H9 (cell line): Measurements from ENCODE around the gene RABGEF1. TPM values are rescaled to one million over a fixed set of nuclear protein-coding genes. Genes with fewer than 3 reads are reported as not detected.

ENCODE experiments used
- DNase-seq: peaks from one replicate; pipeline ENCODE4 v3.0.0-alpha.2; 2017
- H2AFZ ChIP-seq: one replicate; pipeline ENCODE4 v1.6.1; 2013; ENCODE audit warnings: mild to moderate bottlenecking, low read length, control low read depth, moderate library complexity
- H2AK5ac ChIP-seq: 2 replicates; pipeline ENCODE4 v1.6.1; 2013; ENCODE audit warnings: low read length, control low read depth, mixed read lengths; ENCODE audit not compliant: insufficient read length
- H2BK120ac ChIP-seq: one replicate; pipeline ENCODE4 v1.6.1; 2013; ENCODE audit warnings: low read depth, mild to moderate bottlenecking, low read length, control low read depth, inconsistent platforms; ENCODE audit not compliant: poor library complexity, severe bottlenecking
- H2BK12ac ChIP-seq: 2 replicates; pipeline ENCODE4 v1.6.1; 2013; ENCODE audit warnings: low read length, control low read depth, mixed read lengths, low read depth; ENCODE audit not compliant: insufficient read length
- H2BK15ac ChIP-seq: 2 replicates; pipeline ENCODE4 v1.6.1; 2013; ENCODE audit warnings: low read depth, low read length, control low read depth
- H2BK20ac ChIP-seq: one replicate; pipeline ENCODE4 v1.6.1; 2013; ENCODE audit warnings: low read depth, mild to moderate bottlenecking, low read length, control low read depth, inconsistent platforms; ENCODE audit not compliant: poor library complexity, severe bottlenecking
- H2BK5ac ChIP-seq: 2 replicates; pipeline ENCODE4 v1.6.1; 2013; ENCODE audit warnings: low read length, control low read depth, mixed read lengths; ENCODE audit not compliant: insufficient read length
- H3K14ac ChIP-seq: 2 replicates; pipeline ENCODE4 v1.6.1; 2013; ENCODE audit warnings: low read length, control low read depth; ENCODE audit not compliant: insufficient read depth
- H3K18ac ChIP-seq: 2 replicates; pipeline ENCODE4 v1.6.1; 2013; ENCODE audit warnings: low read depth, mild to moderate bottlenecking, mixed read lengths, low read length, control low read depth; ENCODE audit not compliant: insufficient read length
- H3K23ac ChIP-seq: 2 replicates; pipeline ENCODE4 v1.6.1; 2013; ENCODE audit warnings: low read length, control low read depth, mixed read lengths, low read depth; ENCODE audit not compliant: insufficient read length
- H3K23me2 ChIP-seq: 2 replicates; pipeline ENCODE4 v1.6.1; 2013; ENCODE audit warnings: low read depth, mild to moderate bottlenecking, mixed read lengths, low read length, control low read depth; ENCODE audit not compliant: insufficient read length, poor library complexity, severe bottlenecking
- H3K27ac ChIP-seq: 2 replicates; pipeline ENCODE4 v1.5.1; 2013; ENCODE audit warnings: low read length, control low read depth, mixed read lengths, low read depth; ENCODE audit not compliant: insufficient read length
- H3K27me3 ChIP-seq: 2 replicates; pipeline ENCODE4 v1.6.1; 2013; ENCODE audit warnings: low read length, control low read depth, inconsistent platforms; ENCODE audit not compliant: insufficient read depth
- H3K4ac ChIP-seq: 2 replicates; pipeline ENCODE4 v1.6.1; 2013; ENCODE audit warnings: low read depth, mild to moderate bottlenecking, control low read depth, inconsistent platforms, low read length, moderate library complexity
- H3K4me1 ChIP-seq: 2 replicates; pipeline ENCODE4 v1.6.1; 2013; ENCODE audit warnings: low read length, control low read depth, inconsistent platforms; ENCODE audit not compliant: insufficient read depth
- H3K4me2 ChIP-seq: 2 replicates; pipeline ENCODE4 v1.6.1; 2013; ENCODE audit warnings: low read length, control low read depth, mixed read lengths; ENCODE audit not compliant: insufficient read length, insufficient read depth
- H3K56ac ChIP-seq: 2 replicates; pipeline ENCODE4 v1.6.1; 2013; ENCODE audit warnings: low read depth, mild to moderate bottlenecking, mixed read lengths, low read length, control low read depth; ENCODE audit not compliant: insufficient read length
- H3K79me1 ChIP-seq: 2 replicates; pipeline ENCODE4 v1.6.1; 2013; ENCODE audit warnings: low read depth, mild to moderate bottlenecking, moderate library complexity, low read length, control low read depth, inconsistent platforms; ENCODE audit not compliant: insufficient read depth, poor library complexity, severe bottlenecking
- H3K79me2 ChIP-seq: 2 replicates; pipeline ENCODE4 v1.6.1; 2013; ENCODE audit warnings: low read length, control low read depth, inconsistent platforms; ENCODE audit not compliant: insufficient read depth
- H3K9ac ChIP-seq: 2 replicates; pipeline ENCODE4 v1.6.1; 2013; ENCODE audit warnings: low read length, control low read depth, mixed read lengths; ENCODE audit not compliant: insufficient read length; ENCODE audit errors: extremely low read depth
- H3K9me3 ChIP-seq: one replicate; pipeline ENCODE4 v1.6.1; 2013; ENCODE audit warnings: low read depth, low read length, inconsistent platforms; ENCODE audit not compliant: control insufficient read depth
- H3T11ph ChIP-seq: one replicate; pipeline ENCODE4 v1.6.1; 2013; ENCODE audit warnings: mild to moderate bottlenecking, low read length, control low read depth, inconsistent platforms
- H4K20me1 ChIP-seq: one replicate; pipeline ENCODE4 v1.6.1; 2013; ENCODE audit not compliant: control insufficient read depth, insufficient read length, insufficient read depth
- H4K5ac ChIP-seq: 2 replicates; pipeline ENCODE4 v1.6.1; 2013; ENCODE audit warnings: low read depth, mild to moderate bottlenecking, mixed read lengths, low read length, control low read depth; ENCODE audit not compliant: insufficient read length
- H4K8ac ChIP-seq: replicated peaks from 2 replicates; pipeline ENCODE4 v1.6.1; 2013; ENCODE audit warnings: low read length, control low read depth, mixed read lengths, low read depth; ENCODE audit not compliant: insufficient read length
- H4K91ac ChIP-seq: 2 replicates; pipeline ENCODE4 v1.6.1; 2013; ENCODE audit warnings: low read depth, mild to moderate bottlenecking, moderate library complexity, mixed read lengths, low read length, control low read depth; ENCODE audit not compliant: insufficient read length
- H3K27ac Mint-ChIP-seq, 3 experiments: 2 replicates in 2 of 3; 3 replicates in 1 of 3; pipeline ENCODE4 v1.8.0; 2020 to 2021; ENCODE audit warnings: mixed read lengths in 3 of 3, mild to moderate bottlenecking in 1 of 3, moderate library complexity in 1 of 3
- H3K27me3 Mint-ChIP-seq: 2 replicates; pipeline ENCODE4 v1.8.0; 2021; ENCODE audit warnings: low read depth, mild to moderate bottlenecking, moderate library complexity, mixed read lengths
- H3K36me3 Mint-ChIP-seq, 3 experiments: 2 replicates in 2 of 3; 3 replicates in 1 of 3; pipeline ENCODE4 v1.8.0; 2020 to 2021; ENCODE audit warnings: low read depth in 3 of 3, mixed read lengths in 3 of 3; ENCODE audit not compliant: insufficient read depth in 1 of 3
- H3K4me1 Mint-ChIP-seq, 2 experiments: 2 replicates each; pipeline ENCODE4 v1.8.0; 2020; ENCODE audit warnings: mixed read lengths in 2 of 2
- H3K4me3 Mint-ChIP-seq, 2 experiments: 2 replicates in 1 of 2; 3 replicates in 1 of 2; pipeline ENCODE4 v1.8.0; 2020 to 2021; ENCODE audit warnings: mild to moderate bottlenecking in 2 of 2, mixed read lengths in 2 of 2, moderate library complexity in 1 of 2
- H3K9me3 Mint-ChIP-seq, 2 experiments: 2 replicates in 1 of 2; 3 replicates in 1 of 2; pipeline ENCODE4 v1.8.0; 2020; ENCODE audit warnings: mild to moderate bottlenecking in 2 of 2, mixed read lengths in 2 of 2, moderate library complexity in 1 of 2
- whole genome bisulfite sequencing: extraction: QIAGEN DNeasy Blood & Tissue Kit; methylation state at CpG from one replicate; pipeline ENCODE4 v1.1.7; 2013; ENCODE audit warnings: missing lambda C conversion rate, low lambda C conversion rate, mixed read lengths; ENCODE audit not compliant: insufficient read length; ENCODE audit errors: extremely low coverage; 5-methylcytosine and 5-hydroxymethylcytosine counted together
- total RNA-seq: library from RNA; stranded (reverse); gene quantifications from 2 replicates; pipeline ENCODE4 v1.2.1, GENCODE V29; 2021
- TF ChIP-seq, protein P1 (sequence below): fragments of 200-600 bp; sonication (generic); conservative IDR thresholded peaks from 3 replicates; pipeline ENCODE4 v1.8.0; 2021; ENCODE audit warnings: antibody characterized with exemption, mild to moderate bottlenecking

Gene RABGEF1
- total RNA-seq, 1 experiment from 2014 or later: 17.3 TPM

DNA sequence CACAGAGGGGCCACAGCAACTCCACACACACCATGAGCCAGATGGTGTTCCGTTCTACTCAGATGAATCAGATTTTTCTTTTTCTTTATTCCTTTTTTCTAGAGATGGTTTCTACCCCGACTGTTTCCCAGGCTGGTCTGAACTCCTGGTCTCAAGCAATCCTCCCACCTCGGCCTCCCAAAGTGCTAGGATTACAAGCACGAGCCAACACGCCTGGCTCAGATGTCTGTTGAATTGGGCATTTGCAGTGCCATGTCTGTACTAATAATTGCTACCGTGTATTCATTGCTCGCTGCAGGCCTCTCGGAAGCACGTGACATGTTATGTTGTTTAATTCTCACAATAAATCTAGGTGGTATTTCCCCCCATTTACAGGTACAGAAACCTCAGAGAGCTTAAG, 67.2 kb downstream of the RABGEF1 start:
- no CpG with 5 or more reads among the region's 9 CpGs for WGBS
- Mint-ChIP-seq H3K27me3 (no peaks in the 10 kb centered on the region), H3K27ac (no peak overlapping the region), H3K4me1 (no peaks in the 10 kb centered on the region), H3K9me3 (no peaks in the 10 kb centered on the region), H3K36me3 (peaks cover 19 to 69% (median 56%) of the 10 kb centered on the region in 3 experiments), H3K4me3 (no peak overlapping the region)
- H3K18ac ChIP-seq: no peak overlapping the region
- H3K4ac ChIP-seq: no peak overlapping the region
- no peak overlapping the region for H4K91ac ChIP-seq
- no peak overlapping the region for H2BK12ac ChIP-seq
- no peak overlapping the region for H2BK5ac ChIP-seq
- H3K23me2 ChIP-seq: no peaks in the 10 kb centered on the region
- H2BK120ac ChIP-seq: no peak overlapping the region
- DNase-seq: no peak
- H2AFZ ChIP-seq: no peak overlapping the region
- H3K14ac ChIP-seq: no peak overlapping the region
- H4K20me1 ChIP-seq: no peaks in the 10 kb centered on the region
- no peak overlapping the region for H3K9ac ChIP-seq
- TF ChIP-seq, protein P1, sequence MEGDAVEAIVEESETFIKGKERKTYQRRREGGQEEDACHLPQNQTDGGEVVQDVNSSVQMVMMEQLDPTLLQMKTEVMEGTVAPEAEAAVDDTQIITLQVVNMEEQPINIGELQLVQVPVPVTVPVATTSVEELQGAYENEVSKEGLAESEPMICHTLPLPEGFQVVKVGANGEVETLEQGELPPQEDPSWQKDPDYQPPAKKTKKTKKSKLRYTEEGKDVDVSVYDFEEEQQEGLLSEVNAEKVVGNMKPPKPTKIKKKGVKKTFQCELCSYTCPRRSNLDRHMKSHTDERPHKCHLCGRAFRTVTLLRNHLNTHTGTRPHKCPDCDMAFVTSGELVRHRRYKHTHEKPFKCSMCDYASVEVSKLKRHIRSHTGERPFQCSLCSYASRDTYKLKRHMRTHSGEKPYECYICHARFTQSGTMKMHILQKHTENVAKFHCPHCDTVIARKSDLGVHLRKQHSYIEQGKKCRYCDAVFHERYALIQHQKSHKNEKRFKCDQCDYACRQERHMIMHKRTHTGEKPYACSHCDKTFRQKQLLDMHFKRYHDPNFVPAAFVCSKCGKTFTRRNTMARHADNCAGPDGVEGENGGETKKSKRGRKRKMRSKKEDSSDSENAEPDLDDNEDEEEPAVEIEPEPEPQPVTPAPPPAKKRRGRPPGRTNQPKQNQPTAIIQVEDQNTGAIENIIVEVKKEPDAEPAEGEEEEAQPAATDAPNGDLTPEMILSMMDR: no peak
- no peak overlapping the region for H2BK15ac ChIP-seq
- no peak overlapping the region for H3K4me2 ChIP-seq
- H3K4me1 ChIP-seq: no peaks in the 10 kb centered on the region
- no peak overlapping the region for H3K23ac ChIP-seq
- no peak overlapping the region for H2BK20ac ChIP-seq
- no peaks in the 10 kb centered on the region for H3K79me2 ChIP-seq
- no peaks in the 10 kb centered on the region for H3K79me1 ChIP-seq
- no peaks in the 10 kb centered on the region for H3K27me3 ChIP-seq
- H3T11ph ChIP-seq: no peak overlapping the region
- no peak overlapping the region for H3K27ac ChIP-seq
- H3K56ac ChIP-seq: no peak overlapping the region
- H3K9me3 ChIP-seq: no peaks in the 10 kb centered on the region
- no peak overlapping the region for H2AK5ac ChIP-seq
- no peak overlapping the region for H4K8ac ChIP-seq
- H4K5ac ChIP-seq: no peak overlapping the region
